ENCODE results near the gene TSPYL1.
"Not testable (repeated sequence)": the region's sequence is repeated elsewhere in the genome, so short reads cannot be mapped to it uniquely, and the experiment has no call there.

Gene TSPYL1

DNA sequence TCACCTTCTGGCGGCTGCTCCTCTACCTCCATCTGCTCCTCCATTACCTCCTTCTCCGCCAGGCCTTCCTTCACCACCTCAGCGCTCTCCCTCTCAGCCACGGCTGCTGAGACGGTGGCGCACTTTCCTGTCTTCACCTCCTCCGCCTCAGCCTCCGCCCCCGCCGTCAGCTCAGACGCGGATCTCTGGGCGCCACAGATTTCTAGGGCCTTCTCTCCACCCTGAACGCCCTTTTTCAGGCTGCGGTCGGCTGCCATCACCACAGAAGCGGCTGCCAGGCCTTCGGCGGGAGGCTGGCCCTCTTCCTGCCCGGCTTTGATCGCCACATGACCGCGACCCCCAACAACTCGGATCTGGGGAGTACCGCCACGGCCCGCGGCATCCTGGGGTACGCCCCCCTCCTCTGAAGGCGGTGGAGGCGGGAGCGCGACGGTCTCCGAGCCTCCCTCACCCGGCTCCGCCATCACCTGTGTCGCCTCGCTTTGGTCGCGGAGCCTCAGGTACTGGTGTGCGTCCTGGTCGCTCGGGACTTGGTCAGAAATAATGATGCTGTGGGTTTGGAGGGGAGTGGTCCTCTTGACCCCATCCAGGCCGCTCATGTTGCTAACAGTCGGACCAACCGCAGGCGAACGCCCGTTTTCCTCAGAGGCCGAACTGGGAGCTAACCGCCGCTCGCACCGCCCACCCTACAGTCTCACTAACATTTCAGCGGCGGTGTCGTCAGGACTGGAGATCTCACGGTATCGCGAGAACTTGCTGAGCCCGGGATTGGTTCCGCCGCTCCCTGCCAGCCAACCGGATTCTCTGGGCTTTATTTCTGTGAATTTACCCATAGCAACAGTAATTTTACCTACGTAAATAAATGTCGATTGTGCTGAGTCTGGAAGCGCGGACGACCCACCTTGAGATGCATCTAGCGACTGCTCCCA, at the start of gene TSPYL1:
Gene TSPYL1, minus strand, starts transcription at position 699 of the 929 bp plus-strand sequence. Its CDS starts 100 bp downstream, at position 599.
- peak; percentile 84 for DNase-seq

DNA sequence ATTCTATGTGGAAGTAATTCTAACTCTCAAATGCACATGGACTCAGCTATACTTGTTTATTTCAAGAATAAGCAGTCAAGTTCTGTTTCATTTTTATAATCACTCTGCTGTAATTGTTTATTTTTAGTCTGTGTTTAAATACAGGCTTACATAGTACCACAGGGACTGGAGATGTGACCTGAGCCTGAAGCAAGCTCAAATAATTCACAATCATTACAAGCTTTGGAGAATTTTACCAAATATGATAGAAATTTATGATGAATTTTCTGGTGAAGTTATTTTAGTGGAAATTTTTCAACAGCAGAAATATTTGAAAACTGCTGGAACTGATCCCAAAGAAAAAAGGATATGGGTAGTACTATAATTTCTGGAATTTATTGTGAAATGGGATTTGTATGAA, 49.4 kb upstream of the TSPYL1 start:
- no peak for DNase-seq

GRCh38 chr6:116328528-116328903, 48.8 kb upstream of the TSPYL1 start:
- DNase-seq: no peak

- no peak for DNase-seq
These were observed 48.2 kb upstream of the TSPYL1 start for GRCh38 chr6:116327803-116328527.

GRCh38 chr6:116326996-116327395, 47.3 kb upstream of the TSPYL1 start:
- DNase-seq: no peak

- DNase-seq: no peak
These were observed 46.5 kb upstream of the TSPYL1 start for GRCh38 chr6:116326181-116326671.

DNA sequence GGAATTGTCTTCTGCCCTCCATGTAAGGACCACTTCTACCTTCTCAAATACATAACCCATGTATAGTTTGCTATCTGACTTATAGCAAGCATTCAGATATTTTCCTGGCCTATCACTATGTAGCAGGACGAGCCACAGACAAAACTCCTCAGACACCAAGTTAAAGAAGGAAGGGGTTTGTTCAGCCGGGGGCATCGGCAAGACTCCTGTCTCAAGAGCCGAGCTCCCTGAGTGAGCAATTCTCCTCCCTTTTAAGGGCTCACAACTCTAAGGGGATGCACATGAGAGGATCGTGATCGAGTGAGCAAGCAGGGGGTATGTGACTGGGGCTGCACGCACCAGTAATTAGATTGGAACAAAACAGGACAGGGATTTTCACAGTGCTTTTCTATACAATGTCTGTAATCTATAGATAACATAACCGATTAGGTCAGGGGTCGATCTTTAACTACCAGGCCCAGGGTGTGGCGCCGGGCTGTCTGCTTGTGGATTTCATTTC, 46.0 kb upstream of the TSPYL1 start:
- not testable (repeated sequence) for DNase-seq

GRCh38 chr6:116323863-116324262, 44.1 kb upstream of the TSPYL1 start:
- no peak for DNase-seq

DNA sequence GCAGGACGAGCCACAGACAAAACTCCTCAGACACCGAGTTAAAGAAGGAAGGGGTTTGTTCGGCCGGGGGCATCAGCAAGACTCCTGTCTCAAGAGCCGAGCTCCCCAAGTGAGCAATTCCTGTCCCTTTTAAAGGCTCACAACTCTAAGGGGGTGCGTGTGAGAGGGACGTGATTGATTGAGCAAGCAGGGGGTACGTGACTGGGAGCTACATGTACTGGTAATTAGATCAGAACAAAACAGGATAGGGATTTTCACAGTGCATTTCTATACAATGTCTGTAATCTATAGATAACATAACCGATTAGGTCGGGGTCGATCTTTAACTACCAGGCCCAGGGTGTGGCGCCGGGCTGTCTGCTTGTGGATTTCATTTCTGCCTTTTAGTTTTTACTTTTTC, 42.2 kb upstream of the TSPYL1 start:
- not testable (repeated sequence) for DNase-seq

DNA sequence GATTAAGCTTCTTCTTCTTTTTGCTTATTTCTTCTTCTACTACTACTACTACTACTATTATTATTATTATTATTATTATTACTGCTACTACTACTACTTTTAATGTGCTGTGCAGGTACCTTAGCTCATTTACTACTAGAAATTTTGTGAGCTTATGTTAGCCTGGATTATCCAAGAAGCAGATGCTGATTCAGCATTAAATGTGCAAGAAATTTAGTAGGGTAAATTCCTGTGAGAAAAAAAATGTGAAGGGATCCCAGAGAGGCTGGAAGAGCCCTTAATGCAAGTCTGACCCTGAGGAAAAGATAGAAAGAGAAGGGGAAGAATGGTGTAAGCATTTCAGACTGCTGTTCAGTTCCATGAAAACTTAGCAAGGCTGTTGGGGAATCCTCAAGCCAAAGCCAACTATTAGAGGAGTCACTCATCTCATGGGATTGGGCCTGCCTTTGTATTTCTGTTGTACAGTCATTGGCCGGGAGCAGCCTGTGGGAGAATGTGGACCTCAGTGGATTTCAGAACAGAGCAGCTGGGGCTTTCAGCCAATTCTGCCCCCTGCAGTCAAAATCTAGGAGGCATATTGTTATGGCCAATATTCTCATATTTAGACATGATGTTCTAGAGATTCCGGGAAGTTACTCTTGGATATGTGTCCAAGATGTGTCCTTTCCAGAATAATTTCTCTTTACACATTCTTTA, 37.2 kb upstream of the TSPYL1 start:
- DNase-seq: no peak

GRCh38 chr6:116314878-116315277, 35.1 kb upstream of the TSPYL1 start:
- no peak for DNase-seq

DNA sequence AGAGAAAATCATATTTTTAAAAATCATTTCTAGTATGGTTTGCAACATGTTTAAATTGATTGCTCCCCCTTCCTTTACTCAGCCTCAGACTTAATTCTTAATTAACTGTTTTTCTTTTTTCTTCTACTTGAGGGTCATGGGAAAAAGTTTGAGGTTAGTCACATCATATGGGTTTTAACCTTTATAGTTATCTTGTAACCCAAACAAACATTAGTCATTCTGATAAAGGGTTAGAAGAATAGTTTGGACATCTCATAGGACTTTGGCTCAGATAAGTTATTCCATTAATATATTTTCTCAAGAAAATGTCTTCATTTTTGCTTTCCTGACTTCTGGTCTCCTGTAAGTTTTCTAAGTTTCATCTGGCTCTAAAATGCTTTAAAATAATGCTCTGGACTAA, 34.5 kb upstream of the TSPYL1 start:
- DNase-seq: no peak

DNA sequence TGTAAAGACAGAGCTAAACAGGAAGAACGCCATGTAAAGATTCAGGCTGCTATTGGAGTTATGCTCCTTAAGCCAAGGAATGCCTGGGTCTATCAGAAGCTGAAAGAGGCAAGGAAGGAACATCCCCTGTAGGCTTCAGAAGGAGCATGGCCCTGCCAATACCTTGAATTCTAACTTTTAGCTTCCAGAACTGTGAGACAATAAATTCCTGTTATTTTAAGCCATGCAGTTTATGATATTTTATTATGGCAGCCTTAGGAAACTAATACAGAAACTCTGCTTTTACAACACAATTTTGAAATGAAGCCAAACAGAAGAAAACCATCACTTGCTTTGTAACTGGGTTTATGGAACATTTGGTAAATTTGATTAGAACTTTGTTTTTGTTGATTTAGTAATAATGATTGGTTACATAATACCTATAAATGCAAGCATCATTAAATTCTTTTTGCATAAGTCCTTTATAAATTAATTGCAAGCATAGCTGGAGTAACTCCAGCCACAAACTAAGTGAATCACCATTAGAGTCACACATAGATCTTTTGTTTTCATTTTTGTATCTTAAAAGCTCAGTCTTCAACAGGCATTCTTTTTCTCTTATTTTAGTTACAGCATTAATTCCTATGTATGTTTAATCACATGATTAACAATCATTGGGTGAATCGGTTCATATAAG, 33.5 kb upstream of the TSPYL1 start:
- no peak for DNase-seq

GRCh38 chr6:116309657-116310056, 29.9 kb upstream of the TSPYL1 start:
- no peak for DNase-seq

DNA sequence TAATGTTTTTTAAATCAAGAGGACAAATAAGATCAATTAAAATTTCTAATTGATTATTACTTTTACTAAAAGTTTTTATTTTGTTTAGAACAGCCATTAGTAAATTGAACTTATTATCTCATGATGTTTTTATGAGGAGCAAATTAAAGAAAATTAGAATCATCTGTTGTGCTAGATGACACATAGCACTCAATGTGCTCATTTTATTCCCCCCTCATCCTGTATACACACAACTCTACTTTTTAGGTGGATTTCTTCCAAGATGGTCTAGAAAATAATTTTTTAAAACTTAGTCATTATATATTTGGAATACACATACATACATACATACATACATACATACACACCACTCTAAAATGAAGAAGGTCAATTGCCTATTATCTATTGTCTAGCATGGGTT, 29.3 kb upstream of the TSPYL1 start:
- no peak for DNase-seq

DNA sequence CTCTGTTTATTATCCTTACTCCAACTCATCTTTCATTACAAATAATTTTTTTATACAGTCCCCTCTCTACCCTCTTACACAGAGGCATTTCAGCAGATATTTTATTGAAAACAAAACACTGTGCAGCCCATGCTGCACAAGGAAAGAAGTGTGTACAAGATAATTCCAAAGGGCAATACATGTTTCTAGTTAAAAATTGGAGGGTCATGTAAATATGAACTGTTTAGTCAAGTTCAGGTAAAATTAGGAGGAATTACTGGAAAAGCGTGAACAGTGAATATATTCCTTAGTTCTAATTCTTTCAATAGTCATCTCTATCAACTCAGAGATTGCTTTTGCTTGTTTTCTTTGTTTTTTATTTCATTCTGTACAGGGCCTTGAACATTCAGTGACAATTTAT, 27.9 kb upstream of the TSPYL1 start:
- no peak for DNase-seq

- DNase-seq: no peak
These were observed 27.3 kb upstream of the TSPYL1 start for GRCh38 chr6:116307001-116307400.

DNA sequence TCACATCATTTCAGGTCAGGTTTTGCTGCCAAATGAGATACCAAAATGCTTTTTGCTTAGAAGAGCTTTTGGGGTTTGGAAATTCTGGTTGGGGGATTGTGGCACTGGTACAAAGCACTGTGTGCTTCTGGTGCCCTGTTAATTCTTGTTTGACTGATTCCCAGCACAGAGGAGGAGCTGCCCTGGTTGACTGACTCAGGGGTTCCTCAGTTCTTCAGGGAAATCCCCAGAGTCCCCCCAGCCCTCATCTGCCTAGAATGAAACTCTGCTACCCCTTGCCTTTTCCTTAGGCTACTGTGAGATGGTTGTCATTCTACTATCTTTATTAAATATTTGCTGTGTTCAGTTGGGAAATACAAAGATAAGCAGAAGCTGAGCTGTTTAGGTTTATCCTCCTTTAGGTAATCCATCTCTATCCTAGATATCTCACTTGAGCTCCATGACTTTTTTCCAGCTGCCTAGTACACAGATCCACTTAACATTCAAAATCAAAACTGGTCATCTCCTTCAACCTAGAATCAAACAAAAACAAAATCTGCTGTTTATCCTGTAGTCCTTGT, 24.9 kb upstream of the TSPYL1 start:
- DNase-seq: no peak

DNA sequence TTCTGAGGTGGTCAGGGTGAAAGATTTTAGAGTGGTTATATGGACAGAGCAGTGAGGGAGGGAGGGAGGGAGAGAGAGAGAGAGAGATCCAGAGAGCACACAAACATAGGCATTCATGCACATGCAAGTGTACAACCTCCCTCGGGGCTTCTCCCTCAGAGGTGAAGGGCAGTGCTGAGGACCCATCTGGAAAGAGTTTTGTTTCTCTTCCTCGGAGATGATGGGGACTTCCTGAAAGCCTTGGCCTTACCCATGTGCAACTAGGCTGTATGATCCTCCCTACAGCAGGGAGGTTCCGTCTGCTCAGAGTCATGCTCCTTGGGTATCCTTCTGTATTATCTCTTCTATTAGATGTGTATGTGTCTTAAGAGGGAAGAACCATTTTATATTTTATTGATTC, 21.4 kb upstream of the TSPYL1 start:
- no peak for DNase-seq

DNA sequence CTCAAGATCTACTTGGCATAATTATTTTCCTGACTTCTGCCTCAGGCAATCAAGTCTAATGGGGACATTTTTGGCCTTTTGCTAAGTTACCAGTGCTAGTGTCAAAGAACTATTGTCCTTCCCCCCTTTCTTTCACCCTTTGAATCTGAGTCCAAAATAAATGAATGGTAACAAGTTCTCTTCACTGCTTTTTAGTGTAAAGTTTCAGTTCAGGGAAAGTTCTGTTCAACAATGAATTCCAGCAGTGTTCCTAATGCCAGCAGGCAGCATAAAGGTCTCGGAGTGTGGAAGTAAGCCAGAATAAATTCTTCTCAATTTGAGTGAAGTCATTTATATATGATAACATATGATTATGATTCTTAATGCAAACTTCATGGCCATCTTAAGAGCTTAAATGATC, 20.8 kb upstream of the TSPYL1 start:
- DNase-seq: no peak

GRCh38 chr6:116298973-116299372, 19.2 kb upstream of the TSPYL1 start:
- DNase-seq: no peak

DNA sequence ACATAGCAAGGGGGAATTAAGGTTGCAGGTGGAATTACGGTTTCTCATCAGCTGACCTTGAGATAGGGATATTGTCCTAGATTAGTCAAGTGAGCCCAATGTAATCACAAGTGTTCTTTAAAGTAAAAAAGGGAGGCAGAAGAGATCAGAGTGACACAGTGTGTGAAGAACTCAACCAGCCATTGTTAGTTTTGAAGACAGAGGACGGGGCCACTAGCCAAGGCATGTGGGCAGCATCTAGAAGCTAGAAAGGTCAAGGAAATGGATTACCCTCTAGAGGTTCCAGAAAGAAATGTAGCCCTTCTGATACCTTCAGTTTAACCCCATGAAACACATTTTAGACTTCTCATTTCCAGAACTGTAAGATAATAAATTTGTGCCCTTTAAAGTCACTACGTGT, 18.5 kb upstream of the TSPYL1 start:
- no peak for DNase-seq
